Naive thymus-derived CD4-positive, alpha-beta T cell (primary cell): Measurements from ENCODE around the gene SLC19A1. TPM values are rescaled to one million over a fixed set of nuclear protein-coding genes. Genes with fewer than 3 reads are reported as not detected.

Experiments
- ATAC-seq: fragments of 150-1000 bp; cut with Tn5 transposase; 2 replicates; pipeline ENCODE4 v1.10.0; 2021; ENCODE audit warnings: mild to moderate bottlenecking, moderate library complexity
- CTCF ChIA-PET: fragments of 350-600 bp; sonication (Branson Sonifier 250); formaldehyde crosslinking; loops from one replicate; lab custom pipeline; 2021; ENCODE audit warnings: antibody characterized with exemption; lab: Charles Lee
- POLR2A ChIA-PET: fragments of 350-600 bp; sonication (Branson Sonifier 250); formaldehyde crosslinking; loops from one replicate; lab custom pipeline; 2021; ENCODE audit warnings: antibody characterized with exemption, inconsistent platforms; lab: Charles Lee
- DNase-seq, 9 donors: peaks; one replicate each; pipeline versions ENCODE4 v3.0.0 to v3.0.0-alpha.2; 2020 to 2022; ENCODE audit warnings: mixed read lengths in 1 of 9
- H3K27ac ChIP-seq: one replicate; pipeline ENCODE4 v1.7.0; 2013; ENCODE audit warnings: mild to moderate bottlenecking, low read depth, low read length, moderate library complexity
- H3K27me3 ChIP-seq, 2 donors: one replicate each; pipeline ENCODE4 v1.7.0; 2013; ENCODE audit warnings: low read length in 2 of 2, mild to moderate bottlenecking in 2 of 2, moderate library complexity in 2 of 2; ENCODE audit not compliant: control insufficient read depth in 2 of 2, insufficient read depth in 2 of 2
- H3K36me3 ChIP-seq, 3 experiments: 1 replicate in 2 of 3; 2 replicates in 1 of 3; pipeline ENCODE4 v1.7.0; 2013; ENCODE audit warnings: low read length in 3 of 3, mild to moderate bottlenecking in 3 of 3, moderate library complexity in 1 of 3; ENCODE audit not compliant: insufficient read depth in 3 of 3, control insufficient read depth in 2 of 3
- H3K4me1 ChIP-seq, 2 donors: one replicate each; pipeline ENCODE4 v1.7.0; 2013; ENCODE audit warnings: low read length in 2 of 2, mild to moderate bottlenecking in 2 of 2, moderate library complexity in 1 of 2; ENCODE audit not compliant: control insufficient read depth in 2 of 2, insufficient read depth in 2 of 2
- H3K4me3 ChIP-seq: 2 replicates; pipeline ENCODE4 v1.7.0; 2013; ENCODE audit warnings: mild to moderate bottlenecking, low read length
- H3K9me3 ChIP-seq, 3 experiments: 1 replicate in 2 of 3; 2 replicates in 1 of 3; pipeline ENCODE4 v1.7.0; 2013; ENCODE audit warnings: low read length in 3 of 3; ENCODE audit not compliant: control insufficient read depth in 2 of 3
- H3K27ac Mint-ChIP-seq, 9 donors: one replicate each; pipeline ENCODE4 v1.8.0; 2020 to 2022; ENCODE audit warnings: mixed read lengths in 9 of 9, mild to moderate bottlenecking in 8 of 9, moderate library complexity in 5 of 9, inconsistent platforms in 2 of 9
- H3K27me3 Mint-ChIP-seq, 5 donors: one replicate each; pipeline ENCODE4 v1.8.0; 2021 to 2022; ENCODE audit warnings: mixed read lengths in 5 of 5, mild to moderate bottlenecking in 1 of 5
- H3K36me3 Mint-ChIP-seq, 5 donors: one replicate each; pipeline ENCODE4 v1.8.0; 2020 to 2022; ENCODE audit warnings: mixed read lengths in 5 of 5, mild to moderate bottlenecking in 3 of 5, inconsistent platforms in 1 of 5
- H3K4me1 Mint-ChIP-seq, 7 donors: one replicate each; pipeline ENCODE4 v1.8.0; 2020 to 2022; ENCODE audit warnings: mixed read lengths in 7 of 7, mild to moderate bottlenecking in 3 of 7, inconsistent platforms in 1 of 7
- H3K4me3 Mint-ChIP-seq, 10 donors: one replicate each; pipeline ENCODE4 v1.8.0; 2020 to 2022; ENCODE audit warnings: mild to moderate bottlenecking in 10 of 10, mixed read lengths in 10 of 10, moderate library complexity in 6 of 10, inconsistent platforms in 2 of 10
- H3K9me3 Mint-ChIP-seq, 11 donors: one replicate each; pipeline ENCODE4 v1.8.0; 2020 to 2022; ENCODE audit warnings: mixed read lengths in 11 of 11, mild to moderate bottlenecking in 4 of 11, inconsistent platforms in 1 of 11, moderate library complexity in 1 of 11
- intact Hi-C, 2 donors: fragments of 100-400 bp; cut with micrococcal nuclease; formaldehyde crosslinking; loops; one replicate each; pipeline ENCODE4 v1.15.1; 2023
- polyA plus RNA-seq, 2 donors: library from polyadenylated mRNA; unstranded; fragments of 300-500 nt; fragmentation: Illumina TruSeq; gene quantifications; one replicate each; pipeline ENCODE4 v1.2.3, GENCODE V29; 2021
- total RNA-seq, 6 experiments: library from RNA in 5 of 6; stranded (reverse) in 5 of 6; gene quantifications; 1 replicate in 5 of 6; 2 replicates in 1 of 6; pipeline ENCODE4 v1.2.3 and lab custom pipeline; 2021 to 2026

SLC19A1 gene
- 10 to 100 TPM; 10.5 to 49.1 (median 21.6) TPM for total RNA-seq
- polyA plus RNA-seq = 10 to 100 TPM; 11.7 to 15.6 TPM
- 11.0 reads per million, percentile 38 among the genes with 10 or more reads in this experiment for total RNA-seq (lab: John Stamatoyannopoulos, UW)

DNA sequence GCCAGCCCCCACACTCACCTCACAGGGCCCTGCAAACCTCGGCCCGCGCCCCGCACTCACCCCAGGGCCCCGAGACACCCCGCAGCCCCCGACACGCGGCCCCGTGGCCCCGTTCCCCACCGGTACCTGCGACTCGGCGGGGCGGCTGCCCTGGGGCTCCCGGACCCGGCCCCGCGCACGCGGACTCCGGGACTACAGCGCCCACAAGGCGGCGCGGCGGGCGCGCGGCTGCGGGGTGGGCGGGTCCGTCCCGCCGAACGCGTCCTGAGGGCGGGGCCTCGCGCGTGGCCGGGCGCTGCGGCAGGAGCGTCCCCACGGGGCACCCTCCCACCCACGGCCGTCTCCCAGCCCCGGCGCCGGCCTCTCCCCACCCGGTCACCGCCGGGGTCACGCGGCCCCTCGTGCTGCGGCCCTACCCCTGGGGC, at the start of gene SLC19A1:
SLC19A1 (minus strand) TSS at position 199 of the 425 bp plus-strand sequence. CDS start 4,481 bp downstream, outside the sequence.
- Mint-ChIP-seq H3K27me3 (no peaks in the 10 kb centered on the region), H3K9me3 (no peaks in the 10 kb centered on the region), H3K36me3 (peaks cover 0 to 2% (median 0%) of the 10 kb centered on the region in 5 donors), H3K4me3 (peak within 1 kb of the TSS; percentile 66 to 89 (median 78)), H3K27ac (peak within 1 kb of the TSS in 7 of 9 donors; percentile 14 to 87 (median 74)), H3K4me1 (peaks cover 7 to 18% (median 15%) of the 10 kb centered on the region in 7 donors)
- Histone ChIP-seq H3K36me3 (no peaks in the 10 kb centered on the region), H3K27me3 (no peaks in the 10 kb centered on the region), H3K27ac (peak within 1 kb of the TSS; percentile 80), H3K9me3 (no peaks in the 10 kb centered on the region), H3K4me1 (peaks cover 7 to 15% of the 10 kb centered on the region in 2 donors), H3K4me3 (peak within 1 kb of the TSS; percentile 61)
- ChIA-PET POLR2A (no interaction called here), CTCF (no interaction called here)
- intact Hi-C loops = loop anchor here (1.0 to 5.0 kb wide), 6 partner anchors 9 to 255 kb away; partner anchors contain the start of genes POFUT2 (in 2 of the 2) and PCBP3 (in 1 of the 2)
- ATAC-seq (peak; percentile 93), DNase-seq (peak; percentile 55 to 89 (median 75))

DNA sequence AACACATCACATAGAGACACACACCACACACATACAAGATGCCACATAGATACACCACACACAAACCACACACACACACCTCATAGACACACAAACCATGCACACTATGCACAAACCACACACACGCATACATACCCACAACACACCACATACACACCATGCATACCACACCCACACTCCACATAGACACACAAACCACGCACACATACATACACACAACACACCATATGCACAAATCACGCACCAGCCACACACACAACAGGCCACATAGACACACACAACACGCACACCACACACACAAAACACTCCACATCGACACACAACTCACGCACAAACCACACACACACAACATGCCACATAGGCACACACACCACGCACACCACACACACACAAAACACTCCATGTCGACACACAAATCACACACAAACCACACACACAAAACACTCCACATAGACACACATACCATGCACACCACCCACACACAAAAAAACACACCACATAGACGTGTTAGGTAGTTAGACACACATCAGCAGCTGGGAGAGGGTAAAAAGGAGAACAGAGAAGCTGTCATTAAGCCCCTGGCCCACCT, 49.5 kb upstream of the SLC19A1 start:
- H3K4me1 Mint-ChIP-seq = peaks cover 6 to 32% (median 13%) of the 10 kb centered on the region in 7 donors
- ChIA-PET CTCF (interaction anchor here (0.7 to 0.8 kb wide), 2 partner anchors 77 to 233 kb away, joined by 3 to 4 read pairs; no protein-coding TSS in a partner anchor), POLR2A (interaction anchor here (1.1 kb wide), 1 partner anchor 25 kb away, joined by 4 read pairs; no protein-coding TSS in a partner anchor)
- Histone ChIP-seq H3K9me3 (peaks cover 0 to under 1% (median 0%) of the 10 kb centered on the region in 3 experiments), H3K4me1 (peaks cover 22 to 26% of the 10 kb centered on the region in 2 donors), H3K4me3 (no peak overlapping the region), H3K27ac (peak overlapping the region; percentile 64), H3K36me3 (no peaks in the 10 kb centered on the region), H3K27me3 (no peaks in the 10 kb centered on the region)
- DNase-seq = no peak
- H3K9me3 Mint-ChIP-seq = peaks cover 4 to 16% (median 8%) of the 10 kb centered on the region in 11 donors
- H3K4me3 Mint-ChIP-seq = no peak overlapping the region
- H3K27ac Mint-ChIP-seq = no peak overlapping the region
- ATAC-seq = no peak
- H3K36me3 Mint-ChIP-seq = peaks cover 0 to 11% (median 5%) of the 10 kb centered on the region in 5 donors
- H3K27me3 Mint-ChIP-seq = peaks cover 0 to 16% (median 6%) of the 10 kb centered on the region in 5 donors
- intact Hi-C loops = loop anchor here (1.0 to 5.0 kb wide), 10 partner anchors 24 to 775 kb away; partner anchors contain the start of genes C21orf58 (in 1 of the 2), PCBP3 (in 1 of the 2), PCNT (in 1 of the 2) and POFUT2 (in 1 of the 2)

DNA sequence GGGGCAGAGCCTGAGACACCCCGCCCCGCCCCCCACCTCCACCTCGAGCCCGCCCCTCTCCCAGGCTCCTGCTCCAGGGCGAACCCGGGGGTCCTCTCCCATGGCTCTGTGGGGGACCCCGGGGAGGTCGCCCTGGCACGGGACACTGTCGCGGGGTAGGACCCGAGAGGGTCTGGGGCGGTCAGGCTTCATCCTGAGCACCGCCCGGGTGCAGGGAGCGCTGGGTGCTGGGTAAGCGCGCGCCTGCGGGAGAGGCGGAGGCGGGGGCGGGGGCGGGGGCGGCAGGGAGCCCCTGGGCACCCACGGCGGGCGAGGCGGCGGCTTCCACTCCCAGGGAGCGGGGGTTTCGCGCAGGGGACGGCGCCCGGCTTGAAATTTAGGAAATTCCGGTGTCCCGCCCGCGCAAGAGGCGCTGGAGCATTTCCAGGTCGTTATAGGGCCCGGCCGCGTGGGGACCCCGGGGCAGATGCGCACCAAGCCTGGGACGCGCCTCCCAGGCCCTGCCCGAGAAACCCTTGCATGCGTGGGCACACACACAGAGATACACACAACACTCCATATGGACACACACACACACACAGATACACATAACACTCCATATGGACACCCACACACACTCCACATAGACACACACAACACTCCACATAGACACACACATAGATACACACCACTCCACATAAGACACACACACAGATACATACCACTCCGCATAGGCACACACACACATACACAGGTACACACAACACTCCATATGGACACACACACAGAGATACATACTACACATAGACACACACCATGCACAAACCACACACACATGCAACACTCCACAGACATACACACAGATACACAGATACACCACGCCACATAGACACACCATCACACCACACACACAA, 48.7 kb upstream of the SLC19A1 start:
- ChIA-PET CTCF (no interaction called here), POLR2A (no interaction called here)
- Mint-ChIP-seq H3K27ac (no peak overlapping the region), H3K4me1 (peaks cover 0 to 26% (median 7%) of the 10 kb centered on the region in 7 donors), H3K36me3 (peaks cover 5 to 17% (median 11%) of the 10 kb centered on the region in 5 donors), H3K9me3 (peaks cover 11 to 24% (median 15%) of the 10 kb centered on the region in 11 donors), H3K4me3 (peak overlapping the region in 2 of 10 donors; percentile 18 to 37), H3K27me3 (peaks cover 0 to 17% (median 11%) of the 10 kb centered on the region in 5 donors)
- intact Hi-C loops = loop anchor here (1.0 to 5.0 kb wide), 9 partner anchors 24 to 731 kb away; partner anchors contain the start of genes C21orf58 (in 1 of the 2), PCBP3 (in 1 of the 2), PCNT (in 1 of the 2) and POFUT2 (in 1 of the 2)
- Histone ChIP-seq H3K27me3 (no peaks in the 10 kb centered on the region), H3K4me1 (peaks cover 21 to 22% of the 10 kb centered on the region in 2 donors), H3K4me3 (no peak overlapping the region), H3K36me3 (no peaks in the 10 kb centered on the region), H3K9me3 (peaks cover 0 to 8% (median 0%) of the 10 kb centered on the region in 3 experiments), H3K27ac (peak overlapping the region; percentile 64)
- DNase-seq (peak; percentile 59 to 81 (median 68)), ATAC-seq (peak; percentile 63)

DNA sequence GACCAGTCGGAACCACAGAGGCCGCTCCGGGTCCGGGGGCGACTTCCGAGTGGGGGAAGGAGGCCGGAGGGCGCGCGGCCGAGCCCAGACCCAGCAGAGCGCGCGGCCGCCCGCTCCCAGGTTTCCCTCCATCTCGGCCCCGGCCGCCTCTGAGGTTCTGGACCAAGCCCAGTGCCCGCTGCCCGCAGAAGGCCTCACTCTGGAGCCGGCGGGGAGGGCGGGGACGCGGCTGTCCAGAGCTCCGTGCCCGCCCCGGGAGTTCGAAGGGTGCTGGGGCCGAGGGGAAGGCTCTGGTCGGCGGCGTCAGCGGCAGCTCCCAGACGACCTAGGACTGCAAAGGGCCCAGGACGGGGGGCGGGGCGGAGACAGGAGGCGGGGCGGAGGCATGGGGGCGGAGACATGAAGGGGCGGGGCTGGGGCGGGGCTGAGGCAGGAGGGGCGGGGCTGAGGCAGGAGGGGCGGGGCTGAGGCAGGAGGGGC, 48.0 kb upstream of the SLC19A1 start:
- DNase-seq (peak in 3 of 9 donors; percentile 72 to 81 (median 78)), ATAC-seq (peak; percentile 83)
- peaks cover 0 to 17% (median 11%) of the 10 kb centered on the region in 5 donors for H3K27me3 Mint-ChIP-seq
- no peaks in the 10 kb centered on the region for H3K27me3 ChIP-seq
- CTCF ChIA-PET = no interaction called here
- peaks cover 21 to 22% of the 10 kb centered on the region in 2 donors for H3K4me1 ChIP-seq
- peaks cover 12 to 29% (median 16%) of the 10 kb centered on the region in 11 donors for H3K9me3 Mint-ChIP-seq
- H3K36me3 Mint-ChIP-seq = peaks cover 5 to 17% (median 13%) of the 10 kb centered on the region in 5 donors
- H3K4me3 Mint-ChIP-seq = peak overlapping the region in 8 of 10 donors; percentile 21 to 69 (median 48)
- POLR2A ChIA-PET = no interaction called here
- H3K36me3 ChIP-seq = no peaks in the 10 kb centered on the region
- H3K4me3 ChIP-seq = peak overlapping the region; percentile 42
- peaks cover 0 to 12% (median 0%) of the 10 kb centered on the region in 3 experiments for H3K9me3 ChIP-seq
- intact Hi-C loops = loop anchor here (1.0 to 5.0 kb wide), 9 partner anchors 25 to 732 kb away; partner anchors contain the start of genes C21orf58 (in 1 of the 2), PCBP3 (in 1 of the 2), PCNT (in 1 of the 2) and POFUT2 (in 1 of the 2)
- H3K27ac Mint-ChIP-seq = peak overlapping the region in 1 of 9 donors; percentile 16
- peak overlapping the region; percentile 65 for H3K27ac ChIP-seq
- H3K4me1 Mint-ChIP-seq = peaks cover 0 to 22% (median 7%) of the 10 kb centered on the region in 7 donors

DNA sequence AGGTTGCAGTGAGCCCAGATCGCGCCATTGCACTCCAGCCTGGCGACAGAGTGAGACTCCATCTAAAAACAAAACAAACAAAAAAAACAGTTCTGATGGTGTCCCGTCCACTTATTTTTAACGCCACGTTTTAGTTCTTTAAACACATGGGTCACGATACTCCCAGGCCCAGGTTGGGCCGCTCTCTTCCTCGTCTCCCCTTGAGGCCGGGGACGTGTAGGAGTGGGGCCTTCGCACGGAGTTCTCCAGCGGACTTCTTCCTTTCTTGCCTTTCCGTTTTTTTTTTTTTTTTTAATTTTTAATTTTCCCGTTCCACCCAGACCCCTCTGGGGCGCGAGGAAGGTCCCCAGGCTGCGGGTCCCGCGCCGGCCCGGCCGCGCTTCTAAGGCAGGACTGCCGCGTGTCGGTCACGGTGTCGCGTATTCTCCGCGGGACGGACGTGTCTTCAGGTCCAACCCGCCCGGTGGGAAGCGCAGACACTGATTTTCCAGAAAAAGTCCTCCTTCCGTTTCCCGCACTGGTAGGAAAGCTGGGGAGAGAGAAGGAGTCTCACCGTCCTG, 47.5 kb upstream of the SLC19A1 start:
- Histone ChIP-seq H3K36me3 (no peaks in the 10 kb centered on the region), H3K9me3 (peaks cover 0 to 12% (median 0%) of the 10 kb centered on the region in 3 experiments), H3K27me3 (no peaks in the 10 kb centered on the region), H3K27ac (peak overlapping the region; percentile 65), H3K4me1 (peaks cover 21 to 22% of the 10 kb centered on the region in 2 donors), H3K4me3 (peak overlapping the region; percentile 42)
- ATAC-seq = no peak
- DNase-seq = no peak
- peaks cover 12 to 29% (median 16%) of the 10 kb centered on the region in 11 donors for H3K9me3 Mint-ChIP-seq
- CTCF ChIA-PET = no interaction called here
- intact Hi-C loops = loop anchor here (1.0 to 5.0 kb wide), 9 partner anchors 26 to 733 kb away; partner anchors contain the start of genes C21orf58 (in 1 of the 2), PCBP3 (in 1 of the 2), PCNT (in 1 of the 2) and POFUT2 (in 1 of the 2)
- peaks cover 0 to 19% (median 7%) of the 10 kb centered on the region in 7 donors for H3K4me1 Mint-ChIP-seq
- peaks cover 5 to 17% (median 13%) of the 10 kb centered on the region in 5 donors for H3K36me3 Mint-ChIP-seq
- peak overlapping the region in 6 of 10 donors; percentile 30 to 69 (median 38) for H3K4me3 Mint-ChIP-seq
- POLR2A ChIA-PET = no interaction called here
- H3K27ac Mint-ChIP-seq = peak overlapping the region in 1 of 9 donors; percentile 16
- peaks cover 0 to 17% (median 11%) of the 10 kb centered on the region in 5 donors for H3K27me3 Mint-ChIP-seq
